ENCODE results near the gene MRPL11.

DNA sequence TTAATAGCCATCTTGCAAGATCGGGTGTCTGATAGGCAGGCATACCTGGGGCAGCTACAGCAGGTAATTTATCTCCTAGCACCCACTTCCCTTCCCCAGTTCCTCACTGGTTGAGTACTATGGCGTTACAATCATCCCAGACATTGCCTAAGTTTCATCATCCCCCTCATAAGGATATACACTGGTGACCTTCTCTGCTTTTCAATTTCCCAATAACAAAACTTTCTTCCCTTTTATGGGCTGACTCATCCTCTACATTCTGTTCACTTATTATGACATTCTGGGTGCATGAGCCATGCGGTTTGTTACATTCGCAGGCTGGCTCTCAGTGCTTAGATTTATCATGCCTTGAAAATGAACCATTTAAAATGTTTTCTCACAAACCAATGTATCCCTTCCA, 5.0 kb upstream of the MRPL11 start:
- TF ChIP-seq, protein P1, sequence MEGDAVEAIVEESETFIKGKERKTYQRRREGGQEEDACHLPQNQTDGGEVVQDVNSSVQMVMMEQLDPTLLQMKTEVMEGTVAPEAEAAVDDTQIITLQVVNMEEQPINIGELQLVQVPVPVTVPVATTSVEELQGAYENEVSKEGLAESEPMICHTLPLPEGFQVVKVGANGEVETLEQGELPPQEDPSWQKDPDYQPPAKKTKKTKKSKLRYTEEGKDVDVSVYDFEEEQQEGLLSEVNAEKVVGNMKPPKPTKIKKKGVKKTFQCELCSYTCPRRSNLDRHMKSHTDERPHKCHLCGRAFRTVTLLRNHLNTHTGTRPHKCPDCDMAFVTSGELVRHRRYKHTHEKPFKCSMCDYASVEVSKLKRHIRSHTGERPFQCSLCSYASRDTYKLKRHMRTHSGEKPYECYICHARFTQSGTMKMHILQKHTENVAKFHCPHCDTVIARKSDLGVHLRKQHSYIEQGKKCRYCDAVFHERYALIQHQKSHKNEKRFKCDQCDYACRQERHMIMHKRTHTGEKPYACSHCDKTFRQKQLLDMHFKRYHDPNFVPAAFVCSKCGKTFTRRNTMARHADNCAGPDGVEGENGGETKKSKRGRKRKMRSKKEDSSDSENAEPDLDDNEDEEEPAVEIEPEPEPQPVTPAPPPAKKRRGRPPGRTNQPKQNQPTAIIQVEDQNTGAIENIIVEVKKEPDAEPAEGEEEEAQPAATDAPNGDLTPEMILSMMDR (IDR thresholded peaks at IDR 0.05; ENCODE audit: low read depth, low read length, missing input control): no peak
- TF ChIP-seq NR2F2 (IDR thresholded peaks at IDR 0.05): no peak
